Fibroblast of pulmonary artery (primary cell): ENCODE results near the gene EYS.
"Not testable (repeated sequence)": the region's sequence is repeated elsewhere in the genome, so short reads cannot be mapped to it uniquely, and the experiment has no call there.

Experiments
- DNase-seq: peaks from one replicate; pipeline ENCODE4 v3.0.0-alpha.2; 2010; ENCODE audit warnings: low read depth
- H3K4me3 ChIP-seq: replicated peaks from 2 replicates; pipeline ENCODE4 v1.5.1; 2011; ENCODE audit warnings: low read depth, mild to moderate bottlenecking, control low read depth, low read length, moderate library complexity
- CTCF ChIP-seq: IDR thresholded peaks from 2 replicates; pipeline ENCODE4 v1.5.1; 2011; ENCODE audit warnings: mild to moderate bottlenecking, control low read depth, low read length, inconsistent platforms; ENCODE audit errors: missing control alignments

The EYS gene

GRCh38 chr6:65545920-65546319 is 161.1 kb downstream of the EYS start:
- H3K4me3 ChIP-seq = no peak overlapping the region
- DNase-seq = no peak
- TF ChIP-seq CTCF = no peak

- no peak overlapping the region for H3K4me3 ChIP-seq
- no peak for TF ChIP-seq CTCF
- DNase-seq = no peak
These were observed 168.4 kb downstream of the EYS start for GRCh38 chr6:65538644-65539043.

- no peak for TF ChIP-seq CTCF
These were observed 169.4 kb downstream of the EYS start for GRCh38 chr6:65537600-65537999.

GRCh38 chr6:65531533-65531932 is 175.5 kb downstream of the EYS start:
- no peak for DNase-seq
- H3K4me3 ChIP-seq = no peak overlapping the region
- no peak for TF ChIP-seq CTCF

More at GRCh38 chr6:65537600-65537999, 169.4 kb downstream of the EYS start:
- no peak for DNase-seq
- H3K4me3 ChIP-seq = no peak overlapping the region

- no peak for DNase-seq
- no peak overlapping the region for H3K4me3 ChIP-seq
- TF ChIP-seq CTCF = no peak
These were observed 182.8 kb downstream of the EYS start for GRCh38 chr6:65524232-65524631.

- DNase-seq = no peak
- no peak overlapping the region for H3K4me3 ChIP-seq
- TF ChIP-seq CTCF = no peak
These were observed 201.3 kb downstream of the EYS start for GRCh38 chr6:65505736-65506135.

- no peak for DNase-seq
- H3K4me3 ChIP-seq = no peak overlapping the region
- TF ChIP-seq CTCF = no peak
These were observed 206.0 kb downstream of the EYS start for GRCh38 chr6:65501045-65501444.

GRCh38 chr6:65483652-65484051 is 223.4 kb downstream of the EYS start:
- not testable (repeated sequence) for DNase-seq, H3K4me3 ChIP-seq
